GM21360 (cell line): Measurements from ENCODE around the gene HNMT.
"Not testable (repeated sequence)": the region's sequence is repeated elsewhere in the genome, so short reads cannot be mapped to it uniquely, and the experiment has no call there.

Experiments used
- ATAC-seq: cut with Tn5 transposase; IDR thresholded peaks from one replicate; pipeline ENCODE4 v1.9.1; 2021; ENCODE audit warnings: mild to moderate bottlenecking, moderate library complexity; ENCODE audit not compliant: unreplicated experiment

HNMT gene

GRCh38 chr2:137945229-137945628 lies 19.0 kb upstream of the HNMT start:
- ATAC-seq, result no peak

- ATAC-seq, result no peak
Measured at GRCh38 chr2:137946227-137946626, 18.0 kb upstream of the HNMT start.

- no peak for ATAC-seq
Measured at GRCh38 chr2:137947032-137947727, 17.1 kb upstream of the HNMT start.

GRCh38 chr2:137947728-137948336 lies 16.4 kb upstream of the HNMT start:
- peak; percentile 61 for ATAC-seq

GRCh38 chr2:137948894-137949293 lies 15.4 kb upstream of the HNMT start:
- no peak for ATAC-seq

- ATAC-seq, result no peak
Measured at GRCh38 chr2:137950238-137950637, 14.0 kb upstream of the HNMT start.

- no peak for ATAC-seq
Measured at GRCh38 chr2:137951586-137951985, 12.7 kb upstream of the HNMT start.

- no peak for ATAC-seq
Measured at GRCh38 chr2:137952586-137953129, 11.6 kb upstream of the HNMT start.

- no peak for ATAC-seq
Measured at GRCh38 chr2:137955536-137955935, 8.7 kb upstream of the HNMT start.

GRCh38 chr2:137957033-137957432 lies 7.2 kb upstream of the HNMT start:
- ATAC-seq, result no peak

GRCh38 chr2:137959166-137959565 lies 5.1 kb upstream of the HNMT start:
- no peak for ATAC-seq

- ATAC-seq, result no peak
Measured at GRCh38 chr2:137960223-137960622, 4.0 kb upstream of the HNMT start.

- ATAC-seq, result no peak
Measured at GRCh38 chr2:137961602-137962001, 2.7 kb upstream of the HNMT start.

- ATAC-seq, result no peak
Measured at GRCh38 chr2:137963535-137964065, 673 bp upstream of the HNMT start.

- no peak for ATAC-seq
Measured at GRCh38 chr2:137964859-137965459, 686 bp downstream of the HNMT start.

- ATAC-seq, result no peak
Measured at GRCh38 chr2:137966043-137966442, 1.8 kb downstream of the HNMT start.

GRCh38 chr2:137967042-137967441 lies 2.8 kb downstream of the HNMT start:
- ATAC-seq, result no peak

- ATAC-seq, result no peak
Measured at GRCh38 chr2:137968477-137969417, 4.5 kb downstream of the HNMT start.

- no peak for ATAC-seq
Measured at GRCh38 chr2:137969418-137969765, 5.1 kb downstream of the HNMT start.

GRCh38 chr2:137969876-137970275 lies 5.6 kb downstream of the HNMT start:
- no peak for ATAC-seq

GRCh38 chr2:137971259-137971658 lies 7.0 kb downstream of the HNMT start:
- ATAC-seq, result not testable (repeated sequence)
